HepG2 (cell line): ENCODE data around the gene MYO19. TPM values are rescaled to one million over a fixed set of nuclear protein-coding genes. Genes with fewer than 3 reads are reported as not detected.

Source experiments
- ARID2 ChIP-seq: sonication (generic); formaldehyde crosslinking; IDR thresholded peaks from 2 replicates; pipeline ENCODE4 v1.8.1; 2022; ENCODE audit warnings: mild to moderate bottlenecking, missing genetic modification reagents, borderline replicate concordance
- ARNT2 ChIP-seq: sonication (generic); formaldehyde crosslinking; IDR thresholded peaks from 2 replicates; pipeline ENCODE4 v1.8.0; 2022; ENCODE audit warnings: mild to moderate bottlenecking, low read depth, missing genetic modification reagents, moderate library complexity
- BCL6 ChIP-seq: IDR thresholded peaks from 2 replicates; pipeline ENCODE4 v1.6.1; 2016; ENCODE audit warnings: missing genetic modification reagents, missing compliant biosample characterization
- BORCS8-MEF2B ChIP-seq: sonication (generic); formaldehyde crosslinking; IDR thresholded peaks from 2 replicates; pipeline ENCODE4 v1.8.0; 2022; ENCODE audit warnings: mild to moderate bottlenecking, missing genetic modification reagents
- GFI1 ChIP-seq: sonication (generic); formaldehyde crosslinking; IDR thresholded peaks from 2 replicates; pipeline ENCODE4 v1.5.0; 2020; ENCODE audit warnings: missing genetic modification reagents, mild to moderate bottlenecking, borderline replicate concordance
- JUN ChIP-seq: sonication (generic); formaldehyde crosslinking; IDR thresholded peaks from 2 replicates; pipeline ENCODE4 v1.4.0; 2020; ENCODE audit warnings: mild to moderate bottlenecking, missing genetic modification reagents
- KMT2A ChIP-seq: sonication (generic); formaldehyde crosslinking; IDR thresholded peaks from 2 replicates; pipeline ENCODE4 v1.4.0; 2020; ENCODE audit warnings: missing genetic modification reagents
- MEIS1 ChIP-seq: sonication (generic); formaldehyde crosslinking; IDR thresholded peaks from 2 replicates; pipeline ENCODE4 v1.9.0; 2021; ENCODE audit warnings: mild to moderate bottlenecking, missing genetic modification reagents, moderate library complexity, borderline replicate concordance
- MIXL1 ChIP-seq: IDR thresholded peaks from 2 replicates; pipeline ENCODE4 v1.6.1; 2016
- MXD4 ChIP-seq: IDR thresholded peaks from 2 replicates; pipeline ENCODE4 v1.6.1; 2016; ENCODE audit warnings: mild to moderate bottlenecking, missing biosample characterization, missing genetic modification reagents
- MYC ChIP-seq: sonication (generic); formaldehyde crosslinking; IDR thresholded peaks from 2 replicates; pipeline ENCODE4 v1.9.0; 2021; ENCODE audit warnings: missing genetic modification reagents, borderline replicate concordance
- NFE2 ChIP-seq: sonication (generic); formaldehyde crosslinking; IDR thresholded peaks from 2 replicates; pipeline ENCODE4 v1.4.0; 2020; ENCODE audit warnings: missing genetic modification reagents
- NFKBIZ ChIP-seq: IDR thresholded peaks from 2 replicates; pipeline ENCODE4 v1.6.1; 2018; ENCODE audit warnings: missing genetic modification reagents, missing compliant biosample characterization
- PPARG ChIP-seq: conservative IDR thresholded peaks from 2 replicates; pipeline ENCODE4 v1.6.1; 2016; ENCODE audit warnings: missing biosample characterization, missing genetic modification reagents
- RCOR2 ChIP-seq: IDR thresholded peaks from 2 replicates; pipeline ENCODE4 v1.6.1; 2016; ENCODE audit warnings: missing biosample characterization, missing genetic modification reagents
- SMAD9 ChIP-seq: sonication (generic); formaldehyde crosslinking; IDR thresholded peaks from 2 replicates; pipeline ENCODE4 v1.5.1; 2020; ENCODE audit warnings: mild to moderate bottlenecking, missing genetic modification reagents
- SMC3 ChIP-seq: IDR thresholded peaks from 2 replicates; pipeline ENCODE4 v1.6.1; 2011; ENCODE audit warnings: low read length, improper control_type of control experiment
- TBX3 ChIP-seq: fragments of 450-650 bp; IDR thresholded peaks from 2 replicates; pipeline ENCODE4 v1.6.1; 2017; ENCODE audit warnings: antibody characterized with exemption, mild to moderate bottlenecking, inconsistent platforms, borderline replicate concordance
- ZNF383 ChIP-seq: sonication (generic); formaldehyde crosslinking; IDR thresholded peaks from 2 replicates; pipeline ENCODE4 v1.4.0; 2020; ENCODE audit warnings: missing genetic modification reagents, mild to moderate bottlenecking, borderline replicate concordance
- ZNF556 ChIP-seq: sonication (generic); formaldehyde crosslinking; IDR thresholded peaks from 2 replicates; pipeline ENCODE4 v1.4.0; 2020; ENCODE audit warnings: mild to moderate bottlenecking, missing genetic modification reagents, borderline replicate concordance
- ZNF615 ChIP-seq: sonication (generic); formaldehyde crosslinking; IDR thresholded peaks from 2 replicates; pipeline ENCODE4 v1.5.0; 2020; ENCODE audit warnings: mild to moderate bottlenecking, missing genetic modification reagents, borderline replicate concordance
- ZNF644 ChIP-seq: IDR thresholded peaks from 2 replicates; pipeline ENCODE4 v1.6.1; 2016; ENCODE audit warnings: low read depth
- ZNF670 ChIP-seq: sonication (generic); formaldehyde crosslinking; IDR thresholded peaks from 2 replicates; pipeline ENCODE4 v1.8.0; 2022; ENCODE audit warnings: mild to moderate bottlenecking, missing genetic modification reagents, borderline replicate concordance
- ZNF678 ChIP-seq: sonication (generic); formaldehyde crosslinking; IDR thresholded peaks from 2 replicates; pipeline ENCODE4 v1.4.0; 2020; ENCODE audit warnings: mild to moderate bottlenecking, missing genetic modification reagents
- polyA plus RNA-seq, 8 experiments: library from polyadenylated mRNA; depleted of rRNA in 3 of 8; stranded (reverse) in 7 of 8; unstranded in 1 of 8; fragments of >200 nt; fragmentation: Illumina TruSeq in 4 of 8; extraction: Trizol in 4 of 8; gene quantifications; 2 replicates each; pipeline versions ENCODE4 v1.2.1 to v1.2.3, GENCODE V29; 2011 to 2016; ENCODE audit warnings: low read depth in 4 of 8, missing spikeins in 1 of 8, mixed read lengths in 1 of 8; ENCODE audit not compliant: insufficient read depth in 1 of 8
- total RNA-seq, 5 experiments: library from RNA; depleted of rRNA; stranded (reverse); fragments of >200 nt; fragmentation: Illumina TruSeq; extraction: Trizol; gene quantifications; 2 replicates each; pipeline ENCODE4 v1.2.3, GENCODE V29; 2016; ENCODE audit warnings: low read depth in 1 of 5
- TF ChIP-seq, protein P1 (sequence below): sonication (generic); formaldehyde crosslinking; IDR thresholded peaks from 2 replicates; pipeline ENCODE4 v1.4.0; 2020; ENCODE audit warnings: missing genetic modification reagents
- TF ChIP-seq, protein P2 (sequence below): IDR thresholded peaks from 2 replicates; pipeline ENCODE4 v1.6.1; 2016; ENCODE audit warnings: missing genetic modification reagents, missing compliant biosample characterization
- TF ChIP-seq, protein P3 (sequence below): sonication (generic); formaldehyde crosslinking; conservative IDR thresholded peaks from 2 replicates; pipeline ENCODE4 v1.4.0; 2020; ENCODE audit warnings: missing genetic modification reagents

MYO19 gene
- total and polyA plus RNA-seq, 2 of the 13 experiments (the other 11 are each of a cell fraction or from before 2014, with no cell fraction given), result 75.7 to 82.3 TPM

DNA sequence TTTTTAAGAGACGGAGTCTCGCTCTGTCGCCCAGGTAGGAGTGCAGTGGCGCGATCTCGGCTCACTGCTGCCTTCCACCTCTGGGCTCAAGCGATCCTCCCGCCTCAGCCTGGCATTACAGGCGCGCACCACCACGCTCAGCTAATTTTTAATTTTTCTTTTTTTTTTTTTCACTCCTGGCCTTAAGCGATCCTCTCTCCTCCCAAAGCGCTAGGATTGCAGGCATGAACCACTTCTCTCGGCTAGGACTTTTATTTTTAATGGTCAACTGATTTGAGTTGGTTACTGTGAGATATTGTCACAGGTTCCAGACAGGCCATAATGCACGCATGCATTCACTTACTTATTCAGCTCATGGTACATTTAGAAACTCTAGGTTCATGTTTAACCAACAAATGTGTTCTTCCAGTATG lies 1.0 kb upstream of the MYO19 start (continued):
- TF ChIP-seq, protein P1, sequence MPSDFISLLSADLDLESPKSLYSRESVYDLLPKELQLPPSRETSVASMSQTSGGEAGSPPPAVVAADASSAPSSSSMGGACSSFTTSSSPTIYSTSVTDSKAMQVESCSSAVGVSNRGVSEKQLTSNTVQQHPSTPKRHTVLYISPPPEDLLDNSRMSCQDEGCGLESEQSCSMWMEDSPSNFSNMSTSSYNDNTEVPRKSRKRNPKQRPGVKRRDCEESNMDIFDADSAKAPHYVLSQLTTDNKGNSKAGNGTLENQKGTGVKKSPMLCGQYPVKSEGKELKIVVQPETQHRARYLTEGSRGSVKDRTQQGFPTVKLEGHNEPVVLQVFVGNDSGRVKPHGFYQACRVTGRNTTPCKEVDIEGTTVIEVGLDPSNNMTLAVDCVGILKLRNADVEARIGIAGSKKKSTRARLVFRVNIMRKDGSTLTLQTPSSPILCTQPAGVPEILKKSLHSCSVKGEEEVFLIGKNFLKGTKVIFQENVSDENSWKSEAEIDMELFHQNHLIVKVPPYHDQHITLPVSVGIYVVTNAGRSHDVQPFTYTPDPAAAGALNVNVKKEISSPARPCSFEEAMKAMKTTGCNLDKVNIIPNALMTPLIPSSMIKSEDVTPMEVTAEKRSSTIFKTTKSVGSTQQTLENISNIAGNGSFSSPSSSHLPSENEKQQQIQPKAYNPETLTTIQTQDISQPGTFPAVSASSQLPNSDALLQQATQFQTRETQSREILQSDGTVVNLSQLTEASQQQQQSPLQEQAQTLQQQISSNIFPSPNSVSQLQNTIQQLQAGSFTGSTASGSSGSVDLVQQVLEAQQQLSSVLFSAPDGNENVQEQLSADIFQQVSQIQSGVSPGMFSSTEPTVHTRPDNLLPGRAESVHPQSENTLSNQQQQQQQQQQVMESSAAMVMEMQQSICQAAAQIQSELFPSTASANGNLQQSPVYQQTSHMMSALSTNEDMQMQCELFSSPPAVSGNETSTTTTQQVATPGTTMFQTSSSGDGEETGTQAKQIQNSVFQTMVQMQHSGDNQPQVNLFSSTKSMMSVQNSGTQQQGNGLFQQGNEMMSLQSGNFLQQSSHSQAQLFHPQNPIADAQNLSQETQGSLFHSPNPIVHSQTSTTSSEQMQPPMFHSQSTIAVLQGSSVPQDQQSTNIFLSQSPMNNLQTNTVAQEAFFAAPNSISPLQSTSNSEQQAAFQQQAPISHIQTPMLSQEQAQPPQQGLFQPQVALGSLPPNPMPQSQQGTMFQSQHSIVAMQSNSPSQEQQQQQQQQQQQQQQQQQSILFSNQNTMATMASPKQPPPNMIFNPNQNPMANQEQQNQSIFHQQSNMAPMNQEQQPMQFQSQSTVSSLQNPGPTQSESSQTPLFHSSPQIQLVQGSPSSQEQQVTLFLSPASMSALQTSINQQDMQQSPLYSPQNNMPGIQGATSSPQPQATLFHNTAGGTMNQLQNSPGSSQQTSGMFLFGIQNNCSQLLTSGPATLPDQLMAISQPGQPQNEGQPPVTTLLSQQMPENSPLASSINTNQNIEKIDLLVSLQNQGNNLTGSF (CRISPR knock-in tag), result no peak; the same call in 1 of the 2 replicates
- TF ChIP-seq ZNF615 (CRISPR knock-in tag) (no peak), SMC3 (no peak), BCL6 (CRISPR knock-in tag) (no peak), NFKBIZ (CRISPR knock-in tag) (no peak), MEIS1 (CRISPR knock-in tag) (no peak), ARID2 (no peak), KMT2A (CRISPR knock-in tag) (peak; percentile 14; the same call in 1 of the 2 replicates), MIXL1 (CRISPR knock-in tag) (no peak), ZNF670 (CRISPR knock-in tag) (no peak), BORCS8-MEF2B (CRISPR knock-in tag) (no peak), ZNF383 (CRISPR knock-in tag) (no peak), RCOR2 (CRISPR knock-in tag) (peak; percentile 42; the same call in 1 of the 2 replicates), ZNF556 (no peak), ZNF678 (no peak), MXD4 (CRISPR knock-in tag) (no peak), TBX3 (no peak), GFI1 (no peak), SMAD9 (CRISPR knock-in tag) (no peak), MYC (CRISPR knock-in tag) (no peak), NFE2 (CRISPR knock-in tag) (no peak), ARNT2 (CRISPR knock-in tag) (no peak), JUN (no peak), ZNF644 (CRISPR knock-in tag) (no peak), PPARG (no peak)
- TF ChIP-seq, protein P2, sequence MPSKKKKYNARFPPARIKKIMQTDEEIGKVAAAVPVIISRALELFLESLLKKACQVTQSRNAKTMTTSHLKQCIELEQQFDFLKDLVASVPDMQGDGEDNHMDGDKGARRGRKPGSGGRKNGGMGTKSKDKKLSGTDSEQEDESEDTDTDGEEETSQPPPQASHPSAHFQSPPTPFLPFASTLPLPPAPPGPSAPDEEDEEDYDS (CRISPR knock-in tag), result no peak
- TF ChIP-seq, protein P3, sequence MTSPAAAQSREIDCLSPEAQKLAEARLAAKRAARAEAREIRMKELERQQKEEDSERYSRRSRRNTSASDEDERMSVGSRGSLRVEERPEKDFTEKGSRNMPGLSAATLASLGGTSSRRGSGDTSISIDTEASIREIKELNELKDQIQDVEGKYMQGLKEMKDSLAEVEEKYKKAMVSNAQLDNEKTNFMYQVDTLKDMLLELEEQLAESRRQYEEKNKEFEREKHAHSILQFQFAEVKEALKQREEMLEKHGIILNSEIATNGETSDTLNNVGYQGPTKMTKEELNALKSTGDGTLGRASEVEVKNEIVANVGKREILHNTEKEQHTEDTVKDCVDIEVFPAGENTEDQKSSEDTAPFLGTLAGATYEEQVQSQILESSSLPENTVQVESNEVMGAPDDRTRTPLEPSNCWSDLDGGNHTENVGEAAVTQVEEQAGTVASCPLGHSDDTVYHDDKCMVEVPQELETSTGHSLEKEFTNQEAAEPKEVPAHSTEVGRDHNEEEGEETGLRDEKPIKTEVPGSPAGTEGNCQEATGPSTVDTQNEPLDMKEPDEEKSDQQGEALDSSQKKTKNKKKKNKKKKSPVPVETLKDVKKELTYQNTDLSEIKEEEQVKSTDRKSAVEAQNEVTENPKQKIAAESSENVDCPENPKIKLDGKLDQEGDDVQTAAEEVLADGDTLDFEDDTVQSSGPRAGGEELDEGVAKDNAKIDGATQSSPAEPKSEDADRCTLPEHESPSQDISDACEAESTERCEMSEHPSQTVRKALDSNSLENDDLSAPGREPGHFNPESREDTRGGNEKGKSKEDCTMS (CRISPR knock-in tag), result no peak
